GM12864 (cell line): ENCODE results near the gene RLBP1.
A peak's percentile ranks its signal among the peaks of the same experiment; 100 is the strongest.

ENCODE experiments used
- DNase-seq: peaks from one replicate; pipeline ENCODE4 v3.0.0-alpha.2; 2011; ENCODE audit warnings: low read depth
- H3K4me3 ChIP-seq: 2 replicates; pipeline ENCODE4 v1.5.1; 2011; ENCODE audit warnings: mild to moderate bottlenecking, low read depth, low read length, control low read depth
- TF ChIP-seq, protein P1 (sequence below): IDR thresholded peaks from 2 replicates; pipeline ENCODE4 v1.5.1; 2011; ENCODE audit warnings: low read depth, mild to moderate bottlenecking, moderate library complexity, low read length, control low read depth, inconsistent platforms; ENCODE audit errors: missing control alignments

The RLBP1 gene

DNA sequence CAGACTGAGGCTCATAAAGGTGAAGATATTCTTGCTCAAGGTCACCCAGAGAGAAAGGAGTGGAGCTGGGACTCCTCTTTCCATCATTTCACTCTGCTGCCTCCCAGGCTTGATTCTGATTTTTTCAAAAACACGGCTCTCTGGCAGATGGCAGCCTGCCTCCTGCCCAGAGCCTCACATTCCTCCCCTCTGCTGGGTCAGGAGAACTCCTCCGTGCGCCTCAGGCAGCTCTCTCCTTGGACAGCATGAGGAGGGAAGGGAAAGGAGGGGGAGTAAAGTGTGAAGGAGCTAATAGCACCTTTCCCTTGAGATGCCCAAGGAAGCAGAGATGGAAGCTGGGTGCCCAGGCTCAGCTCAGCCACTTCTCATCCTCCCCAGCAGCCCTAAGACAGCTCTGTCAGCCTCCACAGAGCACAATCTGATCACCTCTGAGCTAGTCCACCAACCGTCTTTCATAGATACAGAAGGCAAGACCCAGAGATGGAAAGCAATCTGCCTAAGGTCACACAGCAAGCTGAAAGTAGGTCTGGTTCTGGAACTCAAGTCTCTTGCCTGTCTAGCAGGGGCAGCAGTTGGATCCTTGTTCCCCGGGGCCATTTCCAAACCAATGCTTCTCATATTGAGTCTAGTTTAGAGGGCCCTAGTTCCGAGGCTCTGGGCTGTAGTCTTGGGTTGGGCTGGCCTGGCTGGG, 3.5 kb downstream of the RLBP1 start:
- no peak for DNase-seq
- no peak overlapping the region for H3K4me3 ChIP-seq
- TF ChIP-seq, protein P1, sequence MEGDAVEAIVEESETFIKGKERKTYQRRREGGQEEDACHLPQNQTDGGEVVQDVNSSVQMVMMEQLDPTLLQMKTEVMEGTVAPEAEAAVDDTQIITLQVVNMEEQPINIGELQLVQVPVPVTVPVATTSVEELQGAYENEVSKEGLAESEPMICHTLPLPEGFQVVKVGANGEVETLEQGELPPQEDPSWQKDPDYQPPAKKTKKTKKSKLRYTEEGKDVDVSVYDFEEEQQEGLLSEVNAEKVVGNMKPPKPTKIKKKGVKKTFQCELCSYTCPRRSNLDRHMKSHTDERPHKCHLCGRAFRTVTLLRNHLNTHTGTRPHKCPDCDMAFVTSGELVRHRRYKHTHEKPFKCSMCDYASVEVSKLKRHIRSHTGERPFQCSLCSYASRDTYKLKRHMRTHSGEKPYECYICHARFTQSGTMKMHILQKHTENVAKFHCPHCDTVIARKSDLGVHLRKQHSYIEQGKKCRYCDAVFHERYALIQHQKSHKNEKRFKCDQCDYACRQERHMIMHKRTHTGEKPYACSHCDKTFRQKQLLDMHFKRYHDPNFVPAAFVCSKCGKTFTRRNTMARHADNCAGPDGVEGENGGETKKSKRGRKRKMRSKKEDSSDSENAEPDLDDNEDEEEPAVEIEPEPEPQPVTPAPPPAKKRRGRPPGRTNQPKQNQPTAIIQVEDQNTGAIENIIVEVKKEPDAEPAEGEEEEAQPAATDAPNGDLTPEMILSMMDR, result no peak

DNA sequence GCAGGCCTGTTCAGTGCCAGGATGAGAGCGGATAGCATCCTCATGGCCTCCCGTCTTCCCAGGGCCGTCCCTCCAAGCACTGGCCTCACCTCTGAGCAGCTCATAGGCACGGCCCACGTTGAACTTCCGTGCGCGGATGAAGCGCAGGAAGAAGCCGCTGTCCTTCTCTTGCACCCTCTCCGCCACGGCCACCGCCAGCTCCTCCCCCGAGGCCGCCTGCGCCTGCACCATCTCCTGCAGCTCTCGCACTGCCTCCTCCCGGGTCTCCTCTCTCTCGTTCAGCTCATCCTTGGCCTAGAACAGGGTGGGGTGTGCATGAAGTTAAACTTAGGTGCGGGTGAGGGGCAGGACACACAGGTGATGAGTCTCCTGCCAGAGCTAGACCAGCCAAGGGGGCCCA, 4.3 kb downstream of the RLBP1 start:
- H3K4me3 ChIP-seq, result no peak overlapping the region
- TF ChIP-seq, protein P1, result no peak
- no peak for DNase-seq

DNA sequence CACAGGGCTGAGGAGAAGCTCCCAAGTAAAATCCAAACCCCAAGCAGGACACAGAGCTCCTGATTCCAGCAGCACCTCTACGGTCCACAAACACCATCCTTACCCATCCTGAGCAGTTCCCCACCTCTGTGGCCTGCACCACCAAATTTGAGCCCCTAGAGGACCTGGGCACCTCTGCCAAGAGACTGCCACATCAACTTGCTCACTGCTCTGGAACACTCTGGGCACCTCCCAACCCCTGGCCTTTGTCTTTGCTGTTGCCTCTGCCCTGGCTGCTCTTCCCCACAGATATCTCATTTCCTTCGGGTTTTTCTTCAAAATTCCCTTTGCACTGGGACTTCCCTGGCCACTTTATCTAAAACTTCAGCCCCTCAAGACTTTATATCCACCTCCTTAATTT, 5.8 kb downstream of the RLBP1 start:
- TF ChIP-seq, protein P1, result no peak
- no peak for DNase-seq
- no peak overlapping the region for H3K4me3 ChIP-seq

DNA sequence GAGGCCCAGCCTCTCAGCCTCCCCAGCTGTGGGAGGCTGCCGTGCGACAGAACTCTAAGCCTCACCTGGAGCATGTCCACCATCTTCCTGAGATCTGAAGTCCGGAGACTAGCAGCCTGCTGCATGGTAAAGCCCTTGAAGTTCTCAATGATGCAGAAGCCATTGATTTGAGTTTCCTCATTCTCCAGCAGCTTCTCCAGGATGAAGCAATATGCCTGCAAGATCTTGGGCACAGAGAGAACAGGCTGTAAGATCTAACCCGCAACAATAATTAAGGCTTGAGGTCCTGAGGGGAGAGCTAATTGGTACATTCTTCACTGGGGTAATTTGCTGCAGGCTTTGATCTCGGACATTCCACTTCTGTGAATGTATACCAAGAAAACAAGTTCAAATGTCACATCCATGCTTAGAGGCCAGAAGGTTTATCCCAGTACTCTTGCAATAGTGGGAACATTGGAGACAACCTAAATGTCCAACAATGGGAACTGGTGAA, 9.7 kb downstream of the RLBP1 start:
- no peak overlapping the region for H3K4me3 ChIP-seq
- TF ChIP-seq, protein P1, result no peak
- no peak for DNase-seq

DNA sequence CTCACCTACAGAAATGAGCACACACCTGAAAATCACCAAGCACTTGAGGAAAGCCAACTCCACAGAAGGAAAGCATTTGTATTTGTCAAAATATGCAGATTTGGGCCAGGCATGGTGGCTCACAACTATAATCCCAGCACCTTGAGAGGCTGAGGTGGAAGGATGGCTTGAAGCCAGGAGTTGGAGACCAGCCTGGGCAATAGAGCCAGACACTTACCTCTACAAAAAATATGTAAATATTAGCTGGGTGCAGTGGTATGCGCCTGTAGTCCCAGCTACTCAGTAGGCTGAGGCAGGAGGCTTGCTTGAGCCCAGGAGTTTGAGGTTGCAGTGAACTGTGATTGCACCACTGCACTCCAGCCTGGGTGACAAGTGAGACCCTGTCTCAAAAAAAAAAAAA, 12.3 kb downstream of the RLBP1 start:
- no peak overlapping the region for H3K4me3 ChIP-seq
- TF ChIP-seq, protein P1, result no peak
- DNase-seq, result no peak

DNA sequence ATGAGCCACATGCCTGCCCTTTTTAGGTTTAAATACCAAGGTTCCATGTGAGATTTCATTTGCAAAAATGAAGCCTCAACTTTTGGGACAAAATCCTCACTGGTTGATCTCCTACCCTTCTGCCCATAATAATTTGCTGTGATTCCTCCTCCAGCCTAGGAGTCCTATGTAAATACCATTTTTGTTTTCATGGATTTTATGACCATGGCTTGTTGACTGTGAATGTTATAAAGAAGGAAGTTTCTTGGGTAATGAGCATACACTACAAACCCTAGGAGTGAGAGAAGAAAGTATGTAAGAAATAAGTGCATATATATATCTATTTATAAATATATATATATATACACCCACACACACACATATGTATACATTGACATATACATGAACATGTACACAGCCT, 13.1 kb downstream of the RLBP1 start:
- H3K4me3 ChIP-seq, result no peak overlapping the region
- TF ChIP-seq, protein P1, result no peak
- no peak for DNase-seq

DNA sequence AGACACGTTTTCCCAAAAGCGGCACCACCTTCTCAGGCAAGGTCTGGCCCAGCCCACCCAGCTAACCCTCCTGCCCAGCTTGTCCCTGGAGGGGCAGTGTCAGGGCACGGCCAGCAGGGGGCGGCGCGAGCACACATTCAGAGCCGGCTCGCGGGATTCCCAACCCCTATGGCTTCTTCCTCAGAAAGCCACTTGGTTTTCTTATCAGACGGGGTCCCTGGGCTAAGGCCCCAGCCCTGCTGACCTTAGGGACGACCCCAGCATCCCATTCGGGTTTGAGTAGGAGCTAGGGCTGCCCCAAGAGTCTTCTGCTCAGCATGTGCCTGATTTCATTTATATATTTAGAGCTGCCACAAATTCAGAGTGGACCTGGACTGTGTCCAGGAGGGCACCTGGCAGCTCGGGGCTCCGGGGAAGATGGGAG, 14.5 kb downstream of the RLBP1 start:
- H3K4me3 ChIP-seq, result no peak overlapping the region
- TF ChIP-seq, protein P1, result peak; percentile 99
- DNase-seq, result no peak
